ENCODE data around the gene STARD10. TPM values are rescaled to one million over a fixed set of nuclear protein-coding genes. Genes with fewer than 3 reads are reported as not detected.

STARD10 gene
- total and polyA plus RNA-seq, 3 donors from 2014 or later: 130 to 379 (median 202) TPM

- no peak for DNase-seq
- no peak overlapping the region for H3K4me3 ChIP-seq
- TF ChIP-seq, protein P1, sequence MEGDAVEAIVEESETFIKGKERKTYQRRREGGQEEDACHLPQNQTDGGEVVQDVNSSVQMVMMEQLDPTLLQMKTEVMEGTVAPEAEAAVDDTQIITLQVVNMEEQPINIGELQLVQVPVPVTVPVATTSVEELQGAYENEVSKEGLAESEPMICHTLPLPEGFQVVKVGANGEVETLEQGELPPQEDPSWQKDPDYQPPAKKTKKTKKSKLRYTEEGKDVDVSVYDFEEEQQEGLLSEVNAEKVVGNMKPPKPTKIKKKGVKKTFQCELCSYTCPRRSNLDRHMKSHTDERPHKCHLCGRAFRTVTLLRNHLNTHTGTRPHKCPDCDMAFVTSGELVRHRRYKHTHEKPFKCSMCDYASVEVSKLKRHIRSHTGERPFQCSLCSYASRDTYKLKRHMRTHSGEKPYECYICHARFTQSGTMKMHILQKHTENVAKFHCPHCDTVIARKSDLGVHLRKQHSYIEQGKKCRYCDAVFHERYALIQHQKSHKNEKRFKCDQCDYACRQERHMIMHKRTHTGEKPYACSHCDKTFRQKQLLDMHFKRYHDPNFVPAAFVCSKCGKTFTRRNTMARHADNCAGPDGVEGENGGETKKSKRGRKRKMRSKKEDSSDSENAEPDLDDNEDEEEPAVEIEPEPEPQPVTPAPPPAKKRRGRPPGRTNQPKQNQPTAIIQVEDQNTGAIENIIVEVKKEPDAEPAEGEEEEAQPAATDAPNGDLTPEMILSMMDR (IDR thresholded peaks at IDR 0.05): no peak
- TF ChIP-seq POLR2A (IDR thresholded peaks at IDR 0.05): no peak
- H3K27me3 ChIP-seq: no peaks in the 10 kb centered on the region
- no peaks in the 10 kb centered on the region for H3K9me3 ChIP-seq
- no peaks in the 10 kb centered on the region for H3K36me3 ChIP-seq (ENCODE audit: low read depth, missing control alignments)
- intact Hi-C loops (cut with DNase I; ENCODE audit: low total_unique reads): no loop called here
- peak overlapping the region in 1 of 2 donors; percentile 19 for H3K27ac ChIP-seq
- peaks cover 10% of the 10 kb centered on the region for H3K4me1 ChIP-seq
- WGBS, 2 donors: 84 to 90% methylated on average over 4 to 9 of the region's 9 CpGs
Observed at GRCh38 chr11:72823105-72823804, 29.4 kb upstream of the STARD10 start.

GRCh38 chr11:72821920-72822799 is 28.3 kb upstream of the STARD10 start:
- Histone ChIP-seq H3K9me3 (no peaks in the 10 kb centered on the region), H3K4me3 (peak overlapping the region; percentile 39 to 71), H3K4me1 (peaks cover 7% of the 10 kb centered on the region), H3K27me3 (no peaks in the 10 kb centered on the region), H3K27ac (peak overlapping the region; percentile 32 to 70), H3K36me3 (ENCODE audit: low read depth, missing control alignments) (no peaks in the 10 kb centered on the region)
- 14% methylated on average over 77 of the region's 82 CpGs; no CpG with 5 or more reads in 1 of the 2 donors for WGBS, 2 donors
- intact Hi-C loops (cut with DNase I; ENCODE audit: low total_unique reads): no loop called here
- TF ChIP-seq POLR2A (IDR thresholded peaks at IDR 0.05): no peak
- TF ChIP-seq, protein P1 (IDR thresholded peaks at IDR 0.05): peak in 1 of 3 experiments; percentile 57
- peak; percentile 95 for DNase-seq

GRCh38 chr11:72821221-72821919 is 27.5 kb upstream of the STARD10 start:
- intact Hi-C loops (cut with DNase I; ENCODE audit: low total_unique reads): no loop called here

DNA sequence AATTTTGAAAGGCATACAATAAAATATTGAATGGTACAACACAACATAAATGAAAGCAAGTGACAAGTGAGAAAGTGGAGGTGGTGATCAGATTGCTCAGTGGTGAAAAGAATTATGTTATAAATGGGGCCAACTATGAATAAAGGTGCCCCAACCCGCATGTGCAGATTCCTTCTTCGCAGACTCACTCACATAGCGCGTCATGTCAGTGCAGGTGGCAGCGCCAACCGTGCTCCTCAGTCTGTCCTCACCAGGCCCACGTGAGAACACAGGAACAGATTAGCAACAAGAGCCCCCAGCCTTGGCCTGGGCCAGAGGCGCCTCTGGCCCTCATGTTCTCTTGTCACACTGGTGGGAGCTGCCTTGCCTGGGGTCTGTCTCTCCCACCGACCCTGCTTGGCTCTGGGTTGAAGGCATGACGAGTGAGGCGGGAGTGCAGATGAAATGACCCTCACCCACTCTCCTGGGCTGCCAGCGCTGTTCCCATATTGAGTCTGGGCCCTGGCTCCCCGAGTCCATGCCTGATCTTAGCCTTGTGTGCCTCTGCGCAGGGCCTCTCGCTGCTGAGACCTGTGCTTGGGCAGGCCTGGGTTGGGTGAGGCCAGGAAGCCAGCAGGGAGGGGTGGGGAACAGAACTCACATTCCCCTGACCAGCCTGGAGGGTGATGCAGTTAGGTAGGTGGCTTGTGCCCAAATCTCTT is 26.7 kb upstream of the STARD10 start:
- WGBS, 2 donors: 77% methylated on average over 9 to 15 of the region's 15 CpGs
- Histone ChIP-seq H3K4me1 (peaks cover 15% of the 10 kb centered on the region), H3K27me3 (no peaks in the 10 kb centered on the region), H3K4me3 (peak overlapping the region in 1 of 2 donors; percentile 71), H3K27ac (no peak overlapping the region), H3K36me3 (ENCODE audit: low read depth, missing control alignments) (no peaks in the 10 kb centered on the region), H3K9me3 (no peaks in the 10 kb centered on the region)
- TF ChIP-seq POLR2A (IDR thresholded peaks at IDR 0.05): no peak
- TF ChIP-seq, protein P1 (IDR thresholded peaks at IDR 0.05): no peak
- DNase-seq: no peak
- intact Hi-C loops (cut with DNase I; ENCODE audit: low total_unique reads): no loop called here

More at GRCh38 chr11:72821221-72821919, 27.5 kb upstream of the STARD10 start:
- H3K36me3 ChIP-seq (ENCODE audit: low read depth, missing control alignments): no peaks in the 10 kb centered on the region
- no peak for TF ChIP-seq POLR2A (IDR thresholded peaks at IDR 0.05)
- TF ChIP-seq, protein P1 (IDR thresholded peaks at IDR 0.05): no peak
- no peak for DNase-seq
- H3K27me3 ChIP-seq: no peaks in the 10 kb centered on the region
- WGBS, 2 donors: 40 to 58% methylated on average over 15 to 50 of the region's 50 CpGs
- H3K27ac ChIP-seq: peak overlapping the region; percentile 32 to 70
- peak overlapping the region; percentile 39 to 71 for H3K4me3 ChIP-seq
- no peaks in the 10 kb centered on the region for H3K9me3 ChIP-seq
- H3K4me1 ChIP-seq: peaks cover 12% of the 10 kb centered on the region

Data from testis (tissue), 3 donors.